Kidney capillary endothelial cell (primary cell): ENCODE data around the gene SERPINF2.
"Not testable (repeated sequence)": the region's sequence is repeated elsewhere in the genome, so short reads cannot be mapped to it uniquely, and the experiment has no call there.

Source experiments
- DNase-seq: peaks from one replicate; pipeline ENCODE4 v3.0.0-alpha.2; 2018; ENCODE audit warnings: low spot score

Gene SERPINF2

GRCh38 chr17:1735418-1735817, 7.3 kb upstream of the SERPINF2 start:
- no peak for DNase-seq

GRCh38 chr17:1735834-1736347, 6.8 kb upstream of the SERPINF2 start:
- DNase-seq: no peak

- no peak for DNase-seq
Observed at GRCh38 chr17:1736348-1737281, 6.1 kb upstream of the SERPINF2 start.

GRCh38 chr17:1737531-1738291, 5.0 kb upstream of the SERPINF2 start:
- DNase-seq: no peak

- not testable (repeated sequence) for DNase-seq
Observed at GRCh38 chr17:1741899-1742298, 772 bp upstream of the SERPINF2 start.

GRCh38 chr17:1743088-1743439, 393 bp downstream of the SERPINF2 start:
- no peak for DNase-seq

- no peak for DNase-seq
Observed at GRCh38 chr17:1744551-1745512, 2.2 kb downstream of the SERPINF2 start.

- no peak for DNase-seq
Observed at GRCh38 chr17:1745513-1746020, 2.9 kb downstream of the SERPINF2 start.

GRCh38 chr17:1746975-1747543, 4.4 kb downstream of the SERPINF2 start:
- no peak for DNase-seq

- no peak for DNase-seq
Observed at GRCh38 chr17:1750628-1751027, 8.0 kb downstream of the SERPINF2 start.

- peak; percentile 11 for DNase-seq
Observed at GRCh38 chr17:1752425-1753262, 10.0 kb downstream of the SERPINF2 start.

- no peak for DNase-seq
Observed at GRCh38 chr17:1753767-1754429, 11.2 kb downstream of the SERPINF2 start.

- DNase-seq: no peak
Observed at GRCh38 chr17:1754430-1755112, 11.9 kb downstream of the SERPINF2 start.

- DNase-seq: no peak
Observed at GRCh38 chr17:1755252-1755826, 12.7 kb downstream of the SERPINF2 start.

- DNase-seq: no peak
Observed at GRCh38 chr17:1755827-1756262, 13.2 kb downstream of the SERPINF2 start.

- DNase-seq: no peak
Observed at GRCh38 chr17:1758807-1759206, 16.1 kb downstream of the SERPINF2 start.

- DNase-seq: no peak
Observed at GRCh38 chr17:1759529-1759928, 16.9 kb downstream of the SERPINF2 start.

- DNase-seq: no peak
Observed at GRCh38 chr17:1762233-1762900, 19.7 kb downstream of the SERPINF2 start.
